ENCODE data around the gene RRP1. TPM values are rescaled to one million over a fixed set of nuclear protein-coding genes. Genes with fewer than 3 reads are reported as not detected.

Gene RRP1
- total and polyA plus RNA-seq, 9 of the 15 experiments (the other 6 are each of a cell fraction or from before 2014, with no cell fraction given), result 0.89 to 105 (median 51.6) TPM

DNA sequence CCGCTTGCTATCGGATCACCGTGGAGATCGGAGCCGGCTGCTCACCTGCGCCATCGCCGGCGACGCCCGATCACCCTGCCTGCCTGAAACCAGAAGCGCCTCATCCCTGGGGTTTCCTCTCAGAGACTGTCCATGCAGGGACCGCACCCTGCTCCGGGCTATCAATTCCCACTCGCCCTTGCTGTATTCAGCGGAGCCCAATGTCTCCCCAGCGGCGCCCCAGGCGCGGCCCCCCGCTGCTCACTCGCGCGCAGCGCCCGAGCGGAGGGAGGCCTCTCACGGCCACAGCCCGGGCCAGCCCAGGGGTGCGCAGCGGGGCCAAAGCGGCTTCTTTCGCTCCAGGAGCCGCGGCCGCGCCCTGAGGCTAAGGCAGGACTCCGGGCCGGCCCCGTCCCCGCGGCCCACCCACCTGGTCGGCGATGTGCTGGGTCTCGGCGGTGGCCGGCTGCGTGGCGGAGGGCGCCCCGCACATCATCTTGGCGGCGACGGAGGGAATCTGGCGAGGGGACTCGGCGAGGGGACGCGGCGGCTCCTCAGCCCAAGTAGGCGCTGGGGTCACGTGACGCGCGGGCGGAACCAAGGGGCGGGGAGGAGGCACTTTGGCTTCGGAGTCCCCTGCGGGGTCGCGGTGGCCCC lies 13.5 kb upstream of the RRP1 start, which contains the start of gene CSTB (continued):
- TF ChIP-seq, protein P1, sequence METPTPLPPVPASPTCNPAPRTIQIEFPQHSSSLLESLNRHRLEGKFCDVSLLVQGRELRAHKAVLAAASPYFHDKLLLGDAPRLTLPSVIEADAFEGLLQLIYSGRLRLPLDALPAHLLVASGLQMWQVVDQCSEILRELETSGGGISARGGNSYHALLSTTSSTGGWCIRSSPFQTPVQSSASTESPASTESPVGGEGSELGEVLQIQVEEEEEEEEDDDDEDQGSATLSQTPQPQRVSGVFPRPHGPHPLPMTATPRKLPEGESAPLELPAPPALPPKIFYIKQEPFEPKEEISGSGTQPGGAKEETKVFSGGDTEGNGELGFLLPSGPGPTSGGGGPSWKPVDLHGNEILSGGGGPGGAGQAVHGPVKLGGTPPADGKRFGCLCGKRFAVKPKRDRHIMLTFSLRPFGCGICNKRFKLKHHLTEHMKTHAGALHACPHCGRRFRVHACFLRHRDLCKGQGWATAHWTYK (CRISPR knock-in tag; IDR thresholded peaks at IDR 0.05), result peak; percentile 57; the same call in 1 of the 2 replicates
- no peak for TF ChIP-seq STAT5B (CRISPR knock-in tag; IDR thresholded peaks at IDR 0.05)
- TF ChIP-seq, protein P2, sequence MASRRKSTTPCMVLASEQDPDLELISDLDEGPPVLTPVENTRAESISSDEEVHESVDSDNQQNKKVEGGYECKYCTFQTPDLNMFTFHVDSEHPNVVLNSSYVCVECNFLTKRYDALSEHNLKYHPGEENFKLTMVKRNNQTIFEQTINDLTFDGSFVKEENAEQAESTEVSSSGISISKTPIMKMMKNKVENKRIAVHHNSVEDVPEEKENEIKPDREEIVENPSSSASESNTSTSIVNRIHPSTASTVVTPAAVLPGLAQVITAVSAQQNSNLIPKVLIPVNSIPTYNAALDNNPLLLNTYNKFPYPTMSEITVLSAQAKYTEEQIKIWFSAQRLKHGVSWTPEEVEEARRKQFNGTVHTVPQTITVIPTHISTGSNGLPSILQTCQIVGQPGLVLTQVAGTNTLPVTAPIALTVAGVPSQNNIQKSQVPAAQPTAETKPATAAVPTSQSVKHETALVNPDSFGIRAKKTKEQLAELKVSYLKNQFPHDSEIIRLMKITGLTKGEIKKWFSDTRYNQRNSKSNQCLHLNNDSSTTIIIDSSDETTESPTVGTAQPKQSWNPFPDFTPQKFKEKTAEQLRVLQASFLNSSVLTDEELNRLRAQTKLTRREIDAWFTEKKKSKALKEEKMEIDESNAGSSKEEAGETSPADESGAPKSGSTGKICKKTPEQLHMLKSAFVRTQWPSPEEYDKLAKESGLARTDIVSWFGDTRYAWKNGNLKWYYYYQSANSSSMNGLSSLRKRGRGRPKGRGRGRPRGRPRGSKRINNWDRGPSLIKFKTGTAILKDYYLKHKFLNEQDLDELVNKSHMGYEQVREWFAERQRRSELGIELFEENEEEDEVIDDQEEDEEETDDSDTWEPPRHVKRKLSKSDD (conservative IDR thresholded peaks at IDR 0.05; ENCODE audit: low read length), result no peak
- TF ChIP-seq, protein P3, sequence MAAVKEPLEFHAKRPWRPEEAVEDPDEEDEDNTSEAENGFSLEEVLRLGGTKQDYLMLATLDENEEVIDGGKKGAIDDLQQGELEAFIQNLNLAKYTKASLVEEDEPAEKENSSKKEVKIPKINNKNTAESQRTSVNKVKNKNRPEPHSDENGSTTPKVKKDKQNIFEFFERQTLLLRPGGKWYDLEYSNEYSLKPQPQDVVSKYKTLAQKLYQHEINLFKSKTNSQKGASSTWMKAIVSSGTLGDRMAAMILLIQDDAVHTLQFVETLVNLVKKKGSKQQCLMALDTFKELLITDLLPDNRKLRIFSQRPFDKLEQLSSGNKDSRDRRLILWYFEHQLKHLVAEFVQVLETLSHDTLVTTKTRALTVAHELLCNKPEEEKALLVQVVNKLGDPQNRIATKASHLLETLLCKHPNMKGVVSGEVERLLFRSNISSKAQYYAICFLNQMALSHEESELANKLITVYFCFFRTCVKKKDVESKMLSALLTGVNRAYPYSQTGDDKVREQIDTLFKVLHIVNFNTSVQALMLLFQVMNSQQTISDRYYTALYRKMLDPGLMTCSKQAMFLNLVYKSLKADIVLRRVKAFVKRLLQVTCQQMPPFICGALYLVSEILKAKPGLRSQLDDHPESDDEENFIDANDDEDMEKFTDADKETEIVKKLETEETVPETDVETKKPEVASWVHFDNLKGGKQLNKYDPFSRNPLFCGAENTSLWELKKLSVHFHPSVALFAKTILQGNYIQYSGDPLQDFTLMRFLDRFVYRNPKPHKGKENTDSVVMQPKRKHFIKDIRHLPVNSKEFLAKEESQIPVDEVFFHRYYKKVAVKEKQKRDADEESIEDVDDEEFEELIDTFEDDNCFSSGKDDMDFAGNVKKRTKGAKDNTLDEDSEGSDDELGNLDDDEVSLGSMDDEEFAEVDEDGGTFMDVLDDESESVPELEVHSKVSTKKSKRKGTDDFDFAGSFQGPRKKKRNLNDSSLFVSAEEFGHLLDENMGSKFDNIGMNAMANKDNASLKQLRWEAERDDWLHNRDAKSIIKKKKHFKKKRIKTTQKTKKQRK (IDR thresholded peaks at IDR 0.05; ENCODE audit: borderline replicate concordance, low read depth, low read length), result no peak
- peak; percentile 94 for TF ChIP-seq BHLHE40 (IDR thresholded peaks at IDR 0.05; ENCODE audit: low read length)
- TF ChIP-seq RB1 (IDR thresholded peaks at IDR 0.05; ENCODE audit: low read depth), result peak; percentile 72
- no peak for TF ChIP-seq HNRNPK (IDR thresholded peaks at IDR 0.05; ENCODE audit: low read depth, low read length, poor library complexity, severe bottlenecking)
- TF ChIP-seq, protein P4, sequence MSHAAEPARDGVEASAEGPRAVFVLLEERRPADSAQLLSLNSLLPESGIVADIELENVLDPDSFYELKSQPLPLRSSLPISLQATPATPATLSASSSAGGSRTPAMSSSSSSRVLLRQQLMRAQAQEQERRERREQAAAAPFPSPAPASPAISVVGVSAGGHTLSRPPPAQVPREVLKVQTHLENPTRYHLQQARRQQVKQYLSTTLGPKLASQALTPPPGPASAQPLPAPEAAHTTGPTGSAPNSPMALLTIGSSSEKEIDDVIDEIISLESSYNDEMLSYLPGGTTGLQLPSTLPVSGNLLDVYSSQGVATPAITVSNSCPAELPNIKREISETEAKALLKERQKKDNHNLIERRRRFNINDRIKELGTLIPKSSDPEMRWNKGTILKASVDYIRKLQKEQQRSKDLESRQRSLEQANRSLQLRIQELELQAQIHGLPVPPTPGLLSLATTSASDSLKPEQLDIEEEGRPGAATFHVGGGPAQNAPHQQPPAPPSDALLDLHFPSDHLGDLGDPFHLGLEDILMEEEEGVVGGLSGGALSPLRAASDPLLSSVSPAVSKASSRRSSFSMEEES (CRISPR knock-in tag; IDR thresholded peaks at IDR 0.05), result peak; percentile 99
- no peak for TF ChIP-seq MTA1 (IDR thresholded peaks at IDR 0.05; ENCODE audit: borderline replicate concordance)
- TF ChIP-seq HIVEP1 (CRISPR knock-in tag; IDR thresholded peaks at IDR 0.05), result no peak
- no peak for TF ChIP-seq TRIM24 (IDR thresholded peaks at IDR 0.05)
- peak; percentile 68 for TF ChIP-seq CCNT2 (IDR thresholded peaks at IDR 0.05; ENCODE audit: borderline replicate concordance, extremely low read depth, insufficient read length, low read depth, low read length)
- no peak for TF ChIP-seq KLF6 (CRISPR knock-in tag; IDR thresholded peaks at IDR 0.05; ENCODE audit: borderline replicate concordance)
- no peak for TF ChIP-seq ZFP1 (CRISPR knock-in tag; IDR thresholded peaks at IDR 0.05)

Data from K562 (cell line).